ENCODE results near the gene WDR33. TPM values are rescaled to one million over a fixed set of nuclear protein-coding genes. Genes with fewer than 3 reads are reported as not detected.
"Not testable (repeated sequence)": the region's sequence is repeated elsewhere in the genome, so short reads cannot be mapped to it uniquely, and the experiment has no call there.

Gene WDR33
- total RNA-seq, 6 experiments from 2014 or later = 15.6 to 38.3 (median 28.0) TPM

GRCh38 chr2:127814677-127815076 lies 3.7 kb upstream of the WDR33 start:
- 50% methylated on average over 1 of the region's 1 CpG for WGBS (ENCODE audit: insufficient coverage, low coverage, low lambda C conversion rate, missing lambda C conversion rate)

GRCh38 chr2:127812441-127812840 lies 1.5 kb upstream of the WDR33 start:
- 100% methylated on average over 3 of the region's 3 CpGs for WGBS (ENCODE audit: insufficient coverage, low coverage, low lambda C conversion rate, missing lambda C conversion rate)
- not testable (repeated sequence) for DNase-seq

More at GRCh38 chr2:127814677-127815076, 3.7 kb upstream of the WDR33 start:
- H3K36me3 ChIP-seq = no peaks in the 10 kb centered on the region
- H3K4me1 ChIP-seq = peaks cover 0 to 31% (median under 1%) of the 10 kb centered on the region in 4 donors
- TF ChIP-seq POLR2A (IDR thresholded peaks at IDR 0.05) (no peak), CTCF (IDR thresholded peaks at IDR 0.05) (no peak)
- no peaks in the 10 kb centered on the region for H3K9me3 ChIP-seq
- H3K27ac ChIP-seq = peak overlapping the region in 2 of 3 donors; percentile 55 to 56
- DNase-seq (no peak), ATAC-seq (peak in 3 of 4 donors; percentile 18 to 44 (median 36))
- intact Hi-C loops (cut with DNase I) = no loop called here
- H3K4me3 ChIP-seq = no peak overlapping the region
- no peaks in the 10 kb centered on the region for H3K27me3 ChIP-seq

DNA sequence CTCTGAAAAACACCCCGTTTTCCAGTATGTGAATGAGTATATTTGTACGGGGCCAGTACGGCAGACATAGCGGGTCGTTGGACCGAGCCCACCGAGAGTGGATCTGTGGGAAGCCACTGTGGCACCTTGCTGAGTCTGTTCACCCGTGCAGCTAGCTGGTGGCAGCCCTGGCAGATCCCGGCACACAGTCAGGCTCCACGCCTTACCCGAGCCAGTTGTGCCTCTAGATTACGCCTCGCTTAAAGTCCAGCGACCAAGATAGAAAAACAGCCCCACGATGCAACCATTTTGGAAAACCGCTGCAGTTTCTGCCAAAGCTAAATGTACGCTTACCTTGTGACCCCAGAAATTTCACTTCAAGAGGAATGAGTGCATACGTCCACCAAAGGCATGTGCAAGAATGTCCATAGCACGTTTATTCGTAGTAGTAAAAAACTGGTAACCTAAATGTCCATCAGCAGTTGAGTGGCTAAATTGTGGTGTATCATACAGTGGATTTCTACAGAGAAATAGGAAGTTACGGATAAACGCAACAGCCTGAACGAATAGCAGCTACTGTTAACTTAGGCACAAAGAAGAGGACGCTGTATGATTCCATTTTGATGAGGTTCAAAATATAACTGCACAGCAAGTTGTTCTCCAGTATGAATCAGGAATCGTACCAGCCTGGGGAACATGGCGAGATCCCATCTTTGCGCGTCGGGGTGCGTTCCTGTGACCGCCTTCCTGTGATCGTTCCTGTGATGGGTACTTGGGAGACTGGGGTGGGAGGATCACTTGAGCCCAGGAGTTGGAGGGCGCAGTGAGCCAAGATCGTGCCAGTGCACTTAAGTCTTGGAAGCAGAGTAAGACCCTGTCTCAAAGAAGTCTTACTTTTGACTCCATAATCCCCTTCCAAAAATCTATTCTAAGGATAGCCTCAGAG lies 688 bp upstream of the WDR33 start:
- ATAC-seq (peak; percentile 36 to 58 (median 48)), DNase-seq (peak in 1 of 3 donors; percentile 60)
- intact Hi-C loops (cut with DNase I) = loop anchor here in 1 of 2 donors (2.0 kb wide), 1 partner anchor 111 kb away; the partner anchor contains the start of gene SFT2D3
- no peaks in the 10 kb centered on the region for H3K9me3 ChIP-seq
- H3K27me3 ChIP-seq = no peaks in the 10 kb centered on the region
- H3K27ac ChIP-seq = peak overlapping the region; percentile 87 to 99 (median 97)
- peaks cover 0 to 55% (median 15%) of the 10 kb centered on the region in 4 donors for H3K4me1 ChIP-seq
- TF ChIP-seq CTCF (IDR thresholded peaks at IDR 0.05) = no peak
- TF ChIP-seq POLR2A (IDR thresholded peaks at IDR 0.05) = peak; percentile 18
- H3K36me3 ChIP-seq = no peaks in the 10 kb centered on the region
- 68% methylated on average over 19 of the region's 34 CpGs for WGBS (ENCODE audit: insufficient coverage, low coverage, low lambda C conversion rate, missing lambda C conversion rate)
- H3K4me3 ChIP-seq = peak overlapping the region; percentile 70 to 88 (median 78)

More at GRCh38 chr2:127812441-127812840, 1.5 kb upstream of the WDR33 start:
- intact Hi-C loops (cut with DNase I); ATAC-seq; H3K4me3 ChIP-seq; H3K9me3 ChIP-seq; H3K36me3 ChIP-seq; H3K27ac ChIP-seq; H3K27me3 ChIP-seq: not testable (repeated sequence)
- peaks cover 0 to 54% (median 11%) of the 10 kb centered on the region in 4 donors for H3K4me1 ChIP-seq

DNA sequence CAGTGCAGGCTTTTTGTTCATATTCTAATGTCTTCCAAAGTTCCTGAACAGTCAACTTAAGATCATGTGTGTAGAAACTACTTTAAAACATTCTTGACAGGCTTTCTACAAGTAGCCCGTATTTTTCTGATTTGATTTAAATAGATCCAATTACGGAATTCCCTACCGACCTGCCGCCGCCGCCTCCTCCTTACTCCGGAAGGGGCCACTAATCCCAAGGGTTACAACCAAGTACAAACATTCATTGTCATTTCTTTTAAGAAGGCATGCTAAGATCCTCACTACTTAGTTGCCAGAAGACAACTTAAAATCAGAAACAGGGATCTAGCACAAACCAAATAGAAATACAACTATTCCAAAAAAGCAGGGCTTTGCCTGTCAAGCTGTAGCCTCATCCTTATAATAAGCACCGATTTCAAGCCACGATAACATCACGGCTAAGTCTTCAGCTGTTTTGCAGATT lies 784 bp downstream of the WDR33 start:
- no peaks in the 10 kb centered on the region for H3K27me3 ChIP-seq
- no peak for TF ChIP-seq CTCF (IDR thresholded peaks at IDR 0.05)
- no peak for TF ChIP-seq POLR2A (IDR thresholded peaks at IDR 0.05)
- no peaks in the 10 kb centered on the region for H3K9me3 ChIP-seq
- no peaks in the 10 kb centered on the region for H3K36me3 ChIP-seq
- DNase-seq = peak in 1 of 3 donors; percentile 30
- intact Hi-C loops (cut with DNase I) = loop anchor here in 1 of 2 donors (2.0 kb wide), 1 partner anchor 109 kb away; the partner anchor contains the start of gene SFT2D3
- ATAC-seq = peak in 2 of 4 donors; percentile 6 to 22
- H3K4me1 ChIP-seq = peaks cover 0 to 59% (median 22%) of the 10 kb centered on the region in 4 donors
- H3K4me3 ChIP-seq = peak overlapping the region; percentile 70 to 88 (median 78)
- WGBS (ENCODE audit: insufficient coverage, low coverage, low lambda C conversion rate, missing lambda C conversion rate) = 0% methylated on average over 10 of the region's 10 CpGs
- peak overlapping the region; percentile 87 to 99 (median 97) for H3K27ac ChIP-seq

All from right lobe of liver (tissue), 6 donors.